Caki2 (cell line): ENCODE data around the gene RHBDL2. TPM values are rescaled to one million over a fixed set of nuclear protein-coding genes. Genes with fewer than 3 reads are reported as not detected.
"Not testable (repeated sequence)": the region's sequence is repeated elsewhere in the genome, so short reads cannot be mapped to it uniquely, and the experiment has no call there.

Experiments used
- DNase-seq: peaks from one replicate; pipeline ENCODE4 v3.0.0-alpha.2; 2015; ENCODE audit warnings: low read depth
- in situ Hi-C: cut with HindIII; loops from 2 replicates; pipeline ENCODE4 v1.10.0; 2016; ENCODE audit warnings: low sequenced_read_pairs, low pct_unique_long_range_greater_than_20kb, mixed read lengths
- total RNA-seq: library from RNA; depleted of rRNA; stranded (reverse); fragments of >200 nt; shearing (Covaris generic); gene quantifications from 2 replicates; pipeline ENCODE4 v1.2.3, GENCODE V29; 2014; ENCODE audit warnings: low replicate concordance; rRNA removed

Gene RHBDL2
- total RNA-seq, 1 experiment from 2014 or later = 2.7 TPM

DNA sequence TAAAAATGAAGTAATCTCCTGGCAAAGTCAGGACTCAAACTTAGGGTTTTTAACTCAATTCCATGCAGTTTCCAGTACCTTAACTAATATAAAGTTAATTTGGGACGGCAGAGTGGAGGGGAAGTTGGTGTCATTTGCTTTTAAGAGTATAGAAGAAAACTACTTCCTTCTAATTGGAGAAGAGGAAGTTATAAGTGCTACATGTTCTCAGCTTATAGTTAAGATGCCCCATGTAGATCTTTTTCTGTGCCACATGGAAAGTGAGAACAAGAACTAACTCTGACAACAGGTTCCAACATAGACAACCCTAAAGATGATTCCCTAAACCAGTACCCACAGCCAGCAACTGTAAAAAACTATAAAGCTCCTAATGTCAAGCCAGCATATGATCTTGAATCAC, 93.6 kb downstream of the RHBDL2 start:
- in situ Hi-C loops = no loop called here
- no peak for DNase-seq

DNA sequence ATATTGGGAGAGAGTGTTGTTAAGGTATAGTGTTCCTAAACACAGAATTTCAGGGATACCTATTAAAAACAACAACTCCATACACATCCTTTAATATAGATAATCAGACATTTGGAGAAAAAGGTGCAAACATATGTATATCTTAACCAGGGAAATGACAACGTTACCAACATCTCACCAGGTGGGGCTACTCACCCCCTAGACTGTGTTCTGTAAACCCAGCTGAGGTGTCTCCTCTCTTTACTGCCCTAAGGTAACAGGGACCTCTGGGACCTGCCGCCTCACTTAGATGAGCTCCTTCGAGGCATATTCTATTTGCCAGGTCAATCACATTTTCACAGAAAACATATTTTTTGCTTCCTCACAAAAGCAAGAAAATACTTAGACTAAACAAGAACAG, 95.4 kb downstream of the RHBDL2 start:
- in situ Hi-C loops = no loop called here
- no peak for DNase-seq

DNA sequence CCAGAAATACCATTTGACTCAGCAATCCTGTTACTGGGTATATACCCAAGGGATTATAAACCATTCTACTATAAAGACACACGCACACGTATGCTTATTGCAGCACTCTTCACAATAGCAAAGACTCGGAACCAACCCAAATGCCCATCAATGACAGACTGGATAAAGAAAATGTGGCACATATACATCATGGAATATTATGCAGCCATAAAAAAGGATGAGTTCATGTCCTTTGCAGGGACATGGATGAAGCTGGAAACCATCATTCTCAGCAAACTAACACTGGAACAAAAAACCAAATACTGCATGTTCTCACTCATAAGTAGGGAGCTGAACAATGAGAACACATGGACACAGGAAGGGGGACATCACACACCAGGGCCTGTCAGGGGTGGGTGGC, 96.5 kb downstream of the RHBDL2 start:
- in situ Hi-C loops, DNase-seq: not testable (repeated sequence)

DNA sequence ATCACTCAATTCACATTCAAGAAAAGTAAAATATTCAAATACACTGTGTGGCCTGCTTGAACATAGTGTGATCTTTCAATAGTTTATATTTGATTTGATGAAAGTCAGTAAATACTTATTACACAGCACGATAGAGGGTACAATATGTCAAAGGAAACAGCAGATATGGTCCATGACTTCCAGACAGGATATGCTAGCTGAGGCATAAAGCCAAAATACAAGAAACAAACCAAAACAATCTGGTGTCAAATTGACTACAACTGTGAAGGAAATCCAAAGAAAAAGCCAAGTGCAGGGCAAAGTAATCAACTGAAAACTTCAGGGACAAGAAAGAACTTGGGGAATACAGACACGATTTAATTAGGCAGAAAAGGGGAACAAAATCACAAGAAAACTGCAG, 101.3 kb downstream of the RHBDL2 start:
- in situ Hi-C loops = no loop called here

DNA sequence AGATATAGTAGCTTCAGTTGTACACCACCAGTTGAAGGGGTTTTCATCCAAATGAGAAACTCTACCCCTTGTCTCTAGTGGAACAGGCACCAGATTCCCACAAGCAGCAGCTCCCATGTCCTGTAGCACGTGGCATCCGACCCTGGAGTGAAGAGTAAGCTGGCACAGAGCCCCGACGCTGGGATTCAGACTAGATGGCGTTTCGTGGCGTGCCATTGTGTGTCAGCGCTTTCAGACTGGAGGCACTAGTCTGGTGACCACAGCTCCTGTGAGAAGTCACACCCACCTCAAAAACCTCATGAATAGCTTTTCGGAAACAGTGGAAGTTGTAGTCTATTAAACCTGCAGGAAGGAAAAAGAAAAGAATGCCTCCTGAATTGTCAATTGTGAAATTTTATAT, 102.3 kb downstream of the RHBDL2 start:
- in situ Hi-C loops = no loop called here
- no peak for DNase-seq

More for the DNA sequence above, 101.3 kb downstream of the RHBDL2 start:
- no peak for DNase-seq

DNA sequence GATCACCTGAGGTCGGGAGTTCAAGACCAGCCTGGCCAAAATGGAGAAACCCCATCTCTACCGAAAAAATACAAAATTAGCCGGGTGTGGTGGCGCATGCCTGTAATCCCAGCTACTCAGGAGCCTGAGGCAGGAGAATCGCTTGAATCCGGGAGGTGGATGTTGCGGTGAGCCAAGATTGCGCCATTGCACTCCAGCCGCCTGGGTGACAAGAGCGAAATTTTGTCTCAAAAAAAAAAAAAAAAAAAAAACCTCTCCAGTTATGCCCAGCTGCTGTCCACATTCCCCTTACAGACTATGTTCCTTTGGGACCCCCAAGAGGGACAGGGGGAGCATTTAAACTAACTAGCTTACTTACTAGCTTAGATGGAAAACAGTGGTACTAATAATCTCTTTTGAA, 105.3 kb downstream of the RHBDL2 start:
- DNase-seq, in situ Hi-C loops: not testable (repeated sequence)

Other genes starting within 250 kb of the RHBDL2 start
- gene RRAGC, start 82.1 kb downstream of the RHBDL2 start, total RNA-seq = 19.2 and 24.2 TPM in 2 replicates
- 13.9 and 27.5 TPM in 2 replicates for gene MYCBP, start 68.5 kb downstream of the RHBDL2 start, total RNA-seq
- not detected in 2 replicates for gene GJA9, start 60.2 kb downstream of the RHBDL2 start, total RNA-seq
- 8.5 and 38.0 TPM in 2 replicates for gene AKIRIN1, start 49.4 kb upstream of the RHBDL2 start, total RNA-seq
- 693 and 857 TPM in 2 replicates for gene NDUFS5, start 84.5 kb upstream of the RHBDL2 start, total RNA-seq